RKO (cell line): ENCODE measurements around the gene CNDP1.
A peak's percentile ranks its signal among the peaks of the same experiment; 100 is the strongest.
"Not testable (repeated sequence)": the region's sequence is repeated elsewhere in the genome, so short reads cannot be mapped to it uniquely, and the experiment has no call there.

Source experiments
- DNase-seq: peaks from one replicate; pipeline ENCODE4 v3.0.0-alpha.2; 2016; ENCODE audit warnings: low spot score

Gene CNDP1

GRCh38 chr18:74546007-74546406, 11.7 kb downstream of the CNDP1 start:
- no peak for DNase-seq

GRCh38 chr18:74546751-74547530, 12.6 kb downstream of the CNDP1 start:
- DNase-seq = no peak

- DNase-seq = no peak
Measured at GRCh38 chr18:74547860-74548259, 13.6 kb downstream of the CNDP1 start.

GRCh38 chr18:74549591-74550104, 15.3 kb downstream of the CNDP1 start:
- DNase-seq = no peak

- DNase-seq = no peak
Measured at GRCh38 chr18:74550886-74551285, 16.6 kb downstream of the CNDP1 start.

GRCh38 chr18:74551452-74551851, 17.2 kb downstream of the CNDP1 start:
- DNase-seq = no peak

- peak; percentile 84 for DNase-seq
Measured at GRCh38 chr18:74551936-74552555, 17.7 kb downstream of the CNDP1 start.

GRCh38 chr18:74556126-74556525, 21.8 kb downstream of the CNDP1 start:
- DNase-seq = no peak

- no peak for DNase-seq
Measured at GRCh38 chr18:74558096-74558495, 23.8 kb downstream of the CNDP1 start.

GRCh38 chr18:74562131-74562730, 27.9 kb downstream of the CNDP1 start:
- DNase-seq = no peak

GRCh38 chr18:74562775-74563174, 28.5 kb downstream of the CNDP1 start:
- DNase-seq = no peak

- DNase-seq = no peak
Measured at GRCh38 chr18:74563999-74564398, 29.7 kb downstream of the CNDP1 start.

GRCh38 chr18:74565164-74565563, 30.9 kb downstream of the CNDP1 start:
- not testable (repeated sequence) for DNase-seq

GRCh38 chr18:74565993-74566392, 31.7 kb downstream of the CNDP1 start:
- DNase-seq = not testable (repeated sequence)

GRCh38 chr18:74567822-74568221, 33.5 kb downstream of the CNDP1 start:
- no peak for DNase-seq

- no peak for DNase-seq
Measured at GRCh38 chr18:74569401-74569800, 35.1 kb downstream of the CNDP1 start.

- DNase-seq = no peak
Measured at GRCh38 chr18:74570266-74570665, 36.0 kb downstream of the CNDP1 start.

- no peak for DNase-seq
Measured at GRCh38 chr18:74571895-74572680, 37.8 kb downstream of the CNDP1 start.

GRCh38 chr18:74573053-74573452, 38.8 kb downstream of the CNDP1 start:
- DNase-seq = no peak

GRCh38 chr18:74574916-74575315, 40.6 kb downstream of the CNDP1 start:
- DNase-seq = no peak

GRCh38 chr18:74577019-74577418, 42.7 kb downstream of the CNDP1 start:
- DNase-seq = no peak

GRCh38 chr18:74579496-74580065, 45.3 kb downstream of the CNDP1 start:
- no peak for DNase-seq
